DOHH2 (cell line): ENCODE results near the gene RNF112.
"Not testable (repeated sequence)": the region's sequence is repeated elsewhere in the genome, so short reads cannot be mapped to it uniquely, and the experiment has no call there.

Experiments
- H3F3A ChIP-seq: fragments of 200-600 bp; sonication (generic), shearing (Covaris generic); 2 replicates; pipeline ENCODE4 v1.6.0; 2016; ENCODE audit warnings: antibody characterized with exemption, mild to moderate bottlenecking; ENCODE audit not compliant: control insufficient read depth, insufficient read depth
- H3K27ac ChIP-seq: fragments of 200-600 bp; sonication (generic); 2 replicates; pipeline ENCODE4 v1.5.1; 2014; ENCODE audit warnings: low read depth, mild to moderate bottlenecking, low read length, moderate library complexity
- H3K27me3 ChIP-seq: fragments of 200-600 bp; sonication (generic); 2 replicates; pipeline ENCODE4 v1.6.1; 2014; ENCODE audit warnings: mild to moderate bottlenecking, low read length, mixed read lengths; ENCODE audit not compliant: control insufficient read depth
- H3K36me3 ChIP-seq: fragments of 200-600 bp; sonication (generic); 2 replicates; pipeline ENCODE4 v1.6.1; 2014; ENCODE audit warnings: mild to moderate bottlenecking, low read length, moderate library complexity, mixed read lengths; ENCODE audit not compliant: control insufficient read depth
- H3K4me1 ChIP-seq: fragments of 200-600 bp; sonication (generic); 2 replicates; pipeline ENCODE4 v1.6.1; 2014; ENCODE audit warnings: mild to moderate bottlenecking, low read length, mixed read lengths; ENCODE audit not compliant: control insufficient read depth
- H3K4me2 ChIP-seq: fragments of 200-600 bp; sonication (generic); 2 replicates; pipeline ENCODE4 v1.6.0; 2014; ENCODE audit warnings: mild to moderate bottlenecking, low read length, moderate library complexity
- H3K4me3 ChIP-seq: fragments of 200-600 bp; sonication (generic); 2 replicates; pipeline ENCODE4 v1.5.1; 2014; ENCODE audit warnings: mild to moderate bottlenecking, low read length, mixed read lengths
- H3K79me2 ChIP-seq: fragments of 200-600 bp; sonication (generic); 2 replicates; pipeline ENCODE4 v1.6.1; 2014; ENCODE audit warnings: mild to moderate bottlenecking, low read length, mixed read lengths; ENCODE audit not compliant: control insufficient read depth
- H3K9me2 ChIP-seq: fragments of 200-600 bp; sonication (generic); replicated peaks from 2 replicates; pipeline ENCODE4 v1.6.1; 2014; ENCODE audit warnings: mild to moderate bottlenecking, low read length, mixed read lengths; ENCODE audit not compliant: control insufficient read depth
- H3K9me3 ChIP-seq: fragments of 200-600 bp; sonication (generic); 2 replicates; pipeline ENCODE4 v1.6.1; 2014; ENCODE audit warnings: antibody characterized with exemption, low read length, mixed read lengths; ENCODE audit not compliant: control insufficient read depth, insufficient read depth
- H4K20me1 ChIP-seq: fragments of 200-600 bp; sonication (generic); 2 replicates; pipeline ENCODE4 v1.6.0; 2014; ENCODE audit warnings: low read depth, mild to moderate bottlenecking, antibody characterized with exemption, low read length, moderate library complexity; ENCODE audit not compliant: control insufficient read depth, insufficient read depth
- CTCF ChIP-seq: fragments of 200-600 bp; sonication (generic); IDR thresholded peaks from one replicate; pipeline ENCODE4 v1.5.1; 2014; ENCODE audit warnings: antibody characterized with exemption, mild to moderate bottlenecking, low read depth, low read length; ENCODE audit not compliant: poor library complexity, severe bottlenecking
- EZH2phosphoT487 ChIP-seq: fragments of 200-600 bp; sonication (generic); IDR thresholded peaks from 2 replicates; pipeline ENCODE4 v1.6.1; 2017; ENCODE audit warnings: borderline replicate concordance, mild to moderate bottlenecking, antibody characterized with exemption, low read length, moderate library complexity, mixed read lengths

Gene RNF112

DNA sequence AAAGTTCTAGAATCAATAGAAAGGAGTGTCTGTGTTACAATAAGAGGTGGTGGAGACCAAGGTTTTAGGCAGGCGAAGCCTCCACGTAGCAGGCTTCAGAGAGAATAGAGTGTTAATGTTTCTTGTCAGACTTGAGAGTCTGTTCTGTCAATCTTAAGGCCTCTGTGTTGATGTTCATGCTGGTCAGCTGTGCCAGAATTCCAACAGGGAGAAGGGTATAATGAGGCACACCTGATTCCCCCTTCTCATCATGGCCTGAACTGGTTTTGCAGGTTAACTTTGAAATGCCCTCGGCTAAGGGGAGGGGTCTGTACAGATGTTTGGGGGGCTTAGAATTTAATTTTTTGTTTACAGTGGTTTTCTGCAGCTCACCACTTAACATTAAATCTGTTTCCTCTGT, 46.0 kb downstream of the RNF112 start:
- Histone ChIP-seq H3K4me1 (peaks cover 22% of the 10 kb centered on the region), H3F3A (no peaks in the 10 kb centered on the region), H3K79me2 (no peaks in the 10 kb centered on the region), H3K9me2 (no peaks in the 10 kb centered on the region), H4K20me1 (no peaks in the 10 kb centered on the region), H3K4me2 (no peak overlapping the region), H3K4me3 (no peak overlapping the region), H3K36me3 (no peaks in the 10 kb centered on the region), H3K27me3 (peaks cover 19% of the 10 kb centered on the region), H3K27ac (no peak overlapping the region), H3K9me3 (no peaks in the 10 kb centered on the region)
- TF ChIP-seq CTCF (no peak), EZH2phosphoT487 (no peak)

- Histone ChIP-seq H3K9me2 (no peaks in the 10 kb centered on the region), H3K27ac (no peak overlapping the region), H3K4me2 (no peak overlapping the region), H3K79me2 (no peaks in the 10 kb centered on the region), H3K36me3 (no peaks in the 10 kb centered on the region), H3K4me3 (no peak overlapping the region), H3K4me1 (peaks cover 28% of the 10 kb centered on the region), H3K27me3 (peaks cover 18% of the 10 kb centered on the region), H4K20me1 (no peaks in the 10 kb centered on the region), H3F3A (0 out of 2 replicates have a peak, but pooled peaks cover under 1% of the 10 kb centered on the region), H3K9me3 (no peaks in the 10 kb centered on the region)
- no peak for TF ChIP-seq EZH2phosphoT487
- no peak for TF ChIP-seq CTCF
Observed at GRCh38 chr17:19457830-19458271, 46.8 kb downstream of the RNF112 start.

DNA sequence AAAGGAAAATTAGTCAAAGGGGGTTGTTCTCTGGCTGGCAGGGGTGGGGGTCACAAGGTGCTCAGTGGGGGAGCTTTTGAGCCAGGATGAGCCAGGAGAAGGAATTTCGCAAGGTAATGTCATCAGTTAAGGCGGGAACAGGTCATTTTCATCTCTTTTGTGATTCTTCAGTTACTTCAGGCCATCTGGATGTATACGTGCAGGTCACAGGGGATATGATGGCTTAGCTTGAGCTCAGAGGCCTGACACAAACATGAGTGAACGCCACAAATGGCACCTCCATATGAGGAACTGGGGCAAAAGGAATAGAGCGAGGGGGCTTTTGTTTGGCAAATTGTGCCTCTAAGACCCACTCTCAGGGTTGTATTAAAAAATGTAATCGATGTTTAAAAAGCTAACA, 47.4 kb downstream of the RNF112 start:
- not testable (repeated sequence) for H3K4me2 ChIP-seq, H3K27ac ChIP-seq, H3K9me2 ChIP-seq, H3K9me3 ChIP-seq, H3F3A ChIP-seq, H4K20me1 ChIP-seq, H3K79me2 ChIP-seq, H3K36me3 ChIP-seq, H3K4me3 ChIP-seq
- peaks cover 13% of the 10 kb centered on the region for H3K27me3 ChIP-seq
- peaks cover 35% of the 10 kb centered on the region for H3K4me1 ChIP-seq

DNA sequence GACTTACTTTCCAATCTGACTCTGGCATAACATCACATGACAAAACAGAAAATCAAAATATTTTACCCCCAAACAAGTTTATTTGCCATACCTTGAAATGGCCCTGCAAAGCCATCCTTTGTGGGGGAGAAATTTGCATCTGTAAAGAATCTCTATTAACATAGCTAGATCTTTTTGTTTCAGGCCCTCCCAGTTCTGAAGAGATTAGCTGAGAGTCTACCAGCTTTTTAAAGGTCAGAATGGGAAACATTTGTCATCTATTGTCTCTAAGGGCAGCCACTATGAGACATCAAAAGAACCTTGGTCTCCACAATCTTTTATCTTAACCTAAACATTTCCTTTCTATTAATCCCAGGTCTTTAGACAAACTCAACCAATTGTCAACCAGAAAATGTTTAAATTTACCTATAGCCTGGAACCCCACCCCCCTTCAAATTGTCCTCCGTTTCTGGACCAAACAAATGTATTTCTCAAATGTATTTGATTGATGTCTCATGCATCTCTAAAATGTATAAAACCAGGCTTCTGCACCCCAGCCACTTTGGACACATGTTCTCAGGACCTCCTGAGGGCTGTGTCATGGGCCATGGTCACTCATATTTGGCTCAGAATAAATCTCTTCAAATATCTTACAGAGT, 48.1 kb downstream of the RNF112 start:
- not testable (repeated sequence) for H3F3A ChIP-seq, H3K4me2 ChIP-seq, H4K20me1 ChIP-seq, H3K36me3 ChIP-seq, H3K9me2 ChIP-seq, H3K4me3 ChIP-seq, H3K79me2 ChIP-seq, H3K27ac ChIP-seq, H3K27me3 ChIP-seq, H3K9me3 ChIP-seq
- peaks cover 41% of the 10 kb centered on the region for H3K4me1 ChIP-seq
